ENCODE measurements around the gene MYCT1.

DNA sequence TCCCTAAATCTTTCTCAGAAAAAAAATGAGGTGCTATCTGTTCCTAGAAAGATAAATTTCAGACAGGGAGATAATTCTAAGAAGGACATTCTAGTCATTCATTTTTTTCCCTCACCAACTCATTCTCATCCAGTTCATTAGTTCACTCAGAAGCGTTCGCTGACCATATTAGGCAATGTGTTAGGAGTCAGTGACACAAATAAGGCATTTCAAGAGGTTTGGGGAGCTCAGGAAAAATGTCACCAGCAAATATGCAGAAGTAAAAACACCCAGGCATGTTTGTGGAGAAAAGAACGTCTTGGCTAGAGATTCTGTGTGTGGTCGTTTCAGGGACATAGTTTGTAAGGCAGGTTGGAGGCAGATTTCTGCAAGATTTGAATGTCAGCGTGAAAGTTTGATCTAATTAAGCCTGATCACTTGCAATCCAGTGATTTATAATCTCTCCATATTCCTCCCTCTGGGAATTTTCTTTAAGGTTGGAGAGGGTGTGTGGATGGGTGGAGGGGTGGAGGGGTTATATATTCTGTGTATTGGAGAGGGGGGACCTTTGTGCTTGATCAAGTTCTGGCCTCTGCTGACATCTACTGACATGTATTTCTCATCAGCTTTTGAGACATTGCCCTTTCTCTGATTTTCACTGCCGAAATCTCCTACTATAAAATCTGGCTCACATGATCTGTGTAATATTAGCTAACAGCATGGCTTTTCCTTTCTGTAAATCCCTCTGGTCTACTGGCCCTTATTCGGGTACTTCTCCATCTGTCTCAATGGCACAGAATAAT is 3.6 kb downstream of the MYCT1 start:
- TF ChIP-seq, protein P1, sequence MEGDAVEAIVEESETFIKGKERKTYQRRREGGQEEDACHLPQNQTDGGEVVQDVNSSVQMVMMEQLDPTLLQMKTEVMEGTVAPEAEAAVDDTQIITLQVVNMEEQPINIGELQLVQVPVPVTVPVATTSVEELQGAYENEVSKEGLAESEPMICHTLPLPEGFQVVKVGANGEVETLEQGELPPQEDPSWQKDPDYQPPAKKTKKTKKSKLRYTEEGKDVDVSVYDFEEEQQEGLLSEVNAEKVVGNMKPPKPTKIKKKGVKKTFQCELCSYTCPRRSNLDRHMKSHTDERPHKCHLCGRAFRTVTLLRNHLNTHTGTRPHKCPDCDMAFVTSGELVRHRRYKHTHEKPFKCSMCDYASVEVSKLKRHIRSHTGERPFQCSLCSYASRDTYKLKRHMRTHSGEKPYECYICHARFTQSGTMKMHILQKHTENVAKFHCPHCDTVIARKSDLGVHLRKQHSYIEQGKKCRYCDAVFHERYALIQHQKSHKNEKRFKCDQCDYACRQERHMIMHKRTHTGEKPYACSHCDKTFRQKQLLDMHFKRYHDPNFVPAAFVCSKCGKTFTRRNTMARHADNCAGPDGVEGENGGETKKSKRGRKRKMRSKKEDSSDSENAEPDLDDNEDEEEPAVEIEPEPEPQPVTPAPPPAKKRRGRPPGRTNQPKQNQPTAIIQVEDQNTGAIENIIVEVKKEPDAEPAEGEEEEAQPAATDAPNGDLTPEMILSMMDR (IDR thresholded peaks at IDR 0.05 in 8 of 11, conservative IDR thresholded peaks at IDR 0.05 in 3 of 11): peak in 1 of 11 experiments; percentile 6
- no peak for TF ChIP-seq POLR2A (IDR thresholded peaks at IDR 0.05)
